Measurements from ENCODE around the gene INPP4B. TPM values are rescaled to one million over a fixed set of nuclear protein-coding genes. Genes with fewer than 3 reads are reported as not detected.

Gene INPP4B
- total RNA-seq, 1 experiment from 2014 or later, result 53.7 TPM

- Histone ChIP-seq H3K4me2 (no peak overlapping the region), H3K4me3 (no peak overlapping the region), H3K4me1 (replicated peaks; ENCODE audit: insufficient read depth) (no peaks in the 10 kb centered on the region), H3K27ac (no peak overlapping the region), H3K79me2 (ENCODE audit: low read depth) (no peaks in the 10 kb centered on the region), H3K9me2 (ENCODE audit: insufficient read depth) (no peaks in the 10 kb centered on the region), H3K36me3 (ENCODE audit: low read depth) (no peaks in the 10 kb centered on the region), H4K20me1 (ENCODE audit: insufficient read depth) (no peaks in the 10 kb centered on the region), H3K27me3 (ENCODE audit: insufficient read depth, low read depth) (no peaks in the 10 kb centered on the region), H2AFZ (no peak overlapping the region), H3K9me3 (ENCODE audit: insufficient read depth, low read depth) (no peaks in the 10 kb centered on the region), H3F3A (ENCODE audit: insufficient read depth, low read depth) (no peaks in the 10 kb centered on the region; the same call in 1 of the 2 replicates)
- intact Hi-C loops (cut with micrococcal nuclease; ENCODE audit: unreplicated experiment), result no loop called here
- no peak for DNase-seq
- no TSS peak for BruUV-seq (replicated peaks)
- POLR2A ChIA-PET (ENCODE audit: unreplicated experiment), result no interaction called here
- TF ChIP-seq EZH2 (IDR thresholded peaks at IDR 0.05; ENCODE audit: low read depth), result no peak
- no peak for TF ChIP-seq CTCF (conservative IDR thresholded peaks at IDR 0.05)
- CTCF ChIA-PET, result no interaction called here
Observed at GRCh38 chr4:142156256-142156655, 689.8 kb downstream of the INPP4B start.

- BruUV-seq (replicated peaks), result no TSS peak
- H3K27ac ChIP-seq, result no peak overlapping the region
- no peak overlapping the region for H3K4me3 ChIP-seq
- H3K9me2 ChIP-seq (ENCODE audit: insufficient read depth), result no peaks in the 10 kb centered on the region
- no peaks in the 10 kb centered on the region for H3K9me3 ChIP-seq (ENCODE audit: insufficient read depth, low read depth)
- CTCF ChIA-PET, result no interaction called here
- intact Hi-C loops (cut with micrococcal nuclease; ENCODE audit: unreplicated experiment), result no loop called here
- H3K4me2 ChIP-seq, result no peak overlapping the region
- H4K20me1 ChIP-seq (ENCODE audit: insufficient read depth), result no peaks in the 10 kb centered on the region
- H3K27me3 ChIP-seq (ENCODE audit: insufficient read depth, low read depth), result no peaks in the 10 kb centered on the region
- H3F3A ChIP-seq (ENCODE audit: insufficient read depth, low read depth), result no peaks in the 10 kb centered on the region; the same call in 1 of the 2 replicates
- H3K4me1 ChIP-seq (replicated peaks; ENCODE audit: insufficient read depth), result no peaks in the 10 kb centered on the region
- no peak for DNase-seq
- no peaks in the 10 kb centered on the region for H3K79me2 ChIP-seq (ENCODE audit: low read depth)
- TF ChIP-seq CTCF (conservative IDR thresholded peaks at IDR 0.05) (no peak), EZH2 (IDR thresholded peaks at IDR 0.05; ENCODE audit: low read depth) (no peak)
- H2AFZ ChIP-seq, result no peak overlapping the region
- H3K36me3 ChIP-seq (ENCODE audit: low read depth), result no peaks in the 10 kb centered on the region
- POLR2A ChIA-PET (ENCODE audit: unreplicated experiment), result interaction anchor here (0.5 kb wide), 1 partner anchor 657 kb away, joined by 3 read pairs; no protein-coding TSS in a partner anchor
Observed at GRCh38 chr4:142155347-142155746, 690.8 kb downstream of the INPP4B start.

GRCh38 chr4:142150483-142150882, 695.6 kb downstream of the INPP4B start:
- POLR2A ChIA-PET (ENCODE audit: unreplicated experiment), result no interaction called here
- no peak for TF ChIP-seq EZH2 (IDR thresholded peaks at IDR 0.05; ENCODE audit: low read depth)
- TF ChIP-seq CTCF (conservative IDR thresholded peaks at IDR 0.05), result no peak

More at GRCh38 chr4:142150483-142150882, 695.6 kb downstream of the INPP4B start:
- Histone ChIP-seq H2AFZ (no peak overlapping the region), H3K79me2 (ENCODE audit: low read depth) (no peaks in the 10 kb centered on the region), H3K27me3 (ENCODE audit: insufficient read depth, low read depth) (no peaks in the 10 kb centered on the region), H3K4me2 (no peak overlapping the region), H4K20me1 (ENCODE audit: insufficient read depth) (no peaks in the 10 kb centered on the region), H3K4me1 (replicated peaks; ENCODE audit: insufficient read depth) (no peaks in the 10 kb centered on the region), H3K4me3 (no peak overlapping the region), H3K36me3 (ENCODE audit: low read depth) (no peaks in the 10 kb centered on the region; the same call in 1 of the 2 replicates), H3K9me2 (ENCODE audit: insufficient read depth) (no peaks in the 10 kb centered on the region), H3F3A (ENCODE audit: insufficient read depth, low read depth) (no peaks in the 10 kb centered on the region), H3K27ac (no peak overlapping the region), H3K9me3 (ENCODE audit: insufficient read depth, low read depth) (no peaks in the 10 kb centered on the region)
- intact Hi-C loops (cut with micrococcal nuclease; ENCODE audit: unreplicated experiment), result no loop called here
- no TSS peak for BruUV-seq (replicated peaks)
- DNase-seq, result no peak
- CTCF ChIA-PET, result no interaction called here
